B cell (primary cell): Measurements from ENCODE around the gene XYLT1.

ENCODE experiments used
- EZH2 ChIP-seq: IDR thresholded peaks from 2 replicates; pipeline ENCODE4 v1.6.1; 2012; ENCODE audit warnings: borderline replicate concordance, low read depth, mild to moderate bottlenecking, moderate library complexity, low read length; ENCODE audit not compliant: insufficient read depth, poor library complexity, severe bottlenecking
- TF ChIP-seq, protein P1 (sequence below): fragments of 200-600 bp; IDR thresholded peaks from one replicate; pipeline ENCODE4 v1.8.0; 2022; ENCODE audit warnings: antibody characterized with exemption, mild to moderate bottlenecking

DNA sequence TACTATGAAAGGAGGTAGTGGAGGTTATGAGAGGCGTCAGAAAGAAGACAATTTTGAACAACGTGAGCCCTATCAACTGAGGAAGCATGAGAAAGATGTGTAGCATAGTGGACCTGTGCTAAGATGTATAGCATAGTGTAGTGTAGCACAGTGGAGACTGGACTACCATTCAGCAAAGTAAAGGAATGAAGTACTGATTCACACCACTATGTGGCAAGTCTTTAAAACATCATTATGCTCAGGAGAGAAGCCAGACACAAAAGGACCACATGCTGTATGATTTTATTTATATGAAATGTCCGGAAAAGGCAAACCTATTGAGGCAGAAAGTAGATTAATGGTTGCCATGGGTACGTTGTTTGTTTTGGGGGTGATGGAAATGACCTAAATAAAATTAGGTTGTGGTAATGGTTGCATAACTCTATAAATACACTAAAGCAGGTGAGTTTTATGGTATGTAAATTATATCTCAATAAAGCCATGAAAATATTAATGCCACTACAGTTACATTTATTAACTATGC is 20.4 kb upstream of the XYLT1 start:
- TF ChIP-seq, protein P1, sequence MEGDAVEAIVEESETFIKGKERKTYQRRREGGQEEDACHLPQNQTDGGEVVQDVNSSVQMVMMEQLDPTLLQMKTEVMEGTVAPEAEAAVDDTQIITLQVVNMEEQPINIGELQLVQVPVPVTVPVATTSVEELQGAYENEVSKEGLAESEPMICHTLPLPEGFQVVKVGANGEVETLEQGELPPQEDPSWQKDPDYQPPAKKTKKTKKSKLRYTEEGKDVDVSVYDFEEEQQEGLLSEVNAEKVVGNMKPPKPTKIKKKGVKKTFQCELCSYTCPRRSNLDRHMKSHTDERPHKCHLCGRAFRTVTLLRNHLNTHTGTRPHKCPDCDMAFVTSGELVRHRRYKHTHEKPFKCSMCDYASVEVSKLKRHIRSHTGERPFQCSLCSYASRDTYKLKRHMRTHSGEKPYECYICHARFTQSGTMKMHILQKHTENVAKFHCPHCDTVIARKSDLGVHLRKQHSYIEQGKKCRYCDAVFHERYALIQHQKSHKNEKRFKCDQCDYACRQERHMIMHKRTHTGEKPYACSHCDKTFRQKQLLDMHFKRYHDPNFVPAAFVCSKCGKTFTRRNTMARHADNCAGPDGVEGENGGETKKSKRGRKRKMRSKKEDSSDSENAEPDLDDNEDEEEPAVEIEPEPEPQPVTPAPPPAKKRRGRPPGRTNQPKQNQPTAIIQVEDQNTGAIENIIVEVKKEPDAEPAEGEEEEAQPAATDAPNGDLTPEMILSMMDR = no peak
- TF ChIP-seq EZH2 = no peak
